GM12878 (cell line): ENCODE data around the gene C1orf87. TPM values are rescaled to one million over a fixed set of nuclear protein-coding genes. Genes with fewer than 3 reads are reported as not detected.

Experiments used
- ATAC-seq: fragments of 200-7000 bp; cut with Tn5 transposase; 3 replicates; pipeline ENCODE4 v1.9.1; 2020; ENCODE audit warnings: mild to moderate bottlenecking, moderate library complexity
- BruUV-seq: library from RNA; stranded (reverse); fragments of 400-500 nt; replicated peaks from 2 replicates; lab custom pipeline; 2021; lab: Mats Ljungman, UMichigan
- CTCF ChIA-PET: fragments of 300-600 bp; sonication (Branson Sonifier 250); formaldehyde crosslinking; extraction: SDS; loops from one replicate; lab custom pipeline; 2021; ENCODE audit warnings: inconsistent platforms; lab: Yijun Ruan, JAX
- POLR2A ChIA-PET: fragments of 350-600 bp; formaldehyde crosslinking; extraction: SDS; loops from one replicate; lab custom pipeline; 2021; ENCODE audit warnings: inconsistent platforms; lab: Charles Lee
- RAD21 ChIA-PET: fragments of 300-600 bp; sonication (Branson Sonifier 250); formaldehyde crosslinking; loops from one replicate; lab custom pipeline; 2023; ENCODE audit warnings: antibody characterized with exemption; ENCODE audit not compliant: unreplicated experiment; lab: Charles Lee
- SMC1A ChIA-PET: fragments of 300-600 bp; sonication (Branson Sonifier 250); formaldehyde crosslinking; loops from one replicate; lab custom pipeline; 2023; ENCODE audit not compliant: unreplicated experiment, uncharacterized antibody; lab: Charles Lee
- DNase-seq: peaks from one replicate; pipeline ENCODE4 v3.0.0-alpha.2; 2011; ENCODE audit warnings: low read depth, low spot score
- FAIRE-seq: peaks from 3 replicates; lab custom pipeline; 2011; peaks lifted over from hg19 to GRCh38; lab: Jason Lieb, UNC
- H2AFZ ChIP-seq: 2 replicates; pipeline ENCODE4 v1.6.0; 2011; ENCODE audit warnings: low read depth, low read length, control low read depth; ENCODE audit not compliant: control insufficient read depth
- H3K27ac ChIP-seq: 2 replicates; pipeline ENCODE4 v1.5.1; 2011; ENCODE audit warnings: control low read depth; ENCODE audit not compliant: control insufficient read depth, insufficient read depth
- H3K27me3 ChIP-seq, 2 experiments: replicated peaks in 1 of 2; 2 replicates each; pipeline versions ENCODE4 v1.6.0 to v1.6.1; 2011; ENCODE audit warnings: low read length in 1 of 2; ENCODE audit not compliant: control insufficient read depth in 2 of 2, insufficient read depth in 2 of 2
- H3K36me3 ChIP-seq, 2 experiments: 2 replicates each; pipeline ENCODE4 v1.5.1; 2011; ENCODE audit warnings: low read length in 1 of 2; ENCODE audit not compliant: control insufficient read depth in 2 of 2, insufficient read depth in 2 of 2
- H3K4me1 ChIP-seq: 2 replicates; pipeline ENCODE4 v1.6.1; 2011; ENCODE audit warnings: mild to moderate bottlenecking, low read length, moderate library complexity, mixed read lengths; ENCODE audit not compliant: control insufficient read depth, insufficient read depth
- H3K4me2 ChIP-seq: 2 replicates; pipeline ENCODE4 v1.6.0; 2011; ENCODE audit warnings: control low read depth; ENCODE audit not compliant: control insufficient read depth, insufficient read depth
- H3K4me3 ChIP-seq: fragments of 200-600 bp; sonication (generic); 2 replicates; pipeline ENCODE4 v1.5.1; 2016
- H3K79me2 ChIP-seq: 2 replicates; pipeline ENCODE4 v1.6.0; 2011; ENCODE audit warnings: low read length; ENCODE audit not compliant: control insufficient read depth, insufficient read depth
- H3K9ac ChIP-seq: 2 replicates; pipeline ENCODE4 v1.8.0; 2011; ENCODE audit warnings: low read length, control low read depth, mixed read lengths; ENCODE audit not compliant: control insufficient read depth, insufficient read depth
- H3K9me3 ChIP-seq: replicated peaks from 3 replicates; pipeline ENCODE4 v1.5.1; 2011; ENCODE audit warnings: mild to moderate bottlenecking, low read length; ENCODE audit not compliant: control insufficient read depth, insufficient read depth
- H4K20me1 ChIP-seq: 2 replicates; pipeline ENCODE4 v1.6.0; 2011; ENCODE audit not compliant: control insufficient read depth, insufficient read depth
- CREB1 ChIP-seq: IDR thresholded peaks from 2 replicates; pipeline ENCODE4 v1.6.1; 2012; ENCODE audit warnings: low read depth, mild to moderate bottlenecking, inconsistent platforms
- CREM ChIP-seq: IDR thresholded peaks from 2 replicates; pipeline ENCODE4 v1.6.1; 2014; ENCODE audit warnings: antibody characterized with exemption, low read depth
- EED ChIP-seq: sonication (generic); IDR thresholded peaks from 2 replicates; pipeline ENCODE4 v1.6.1; 2016; ENCODE audit warnings: antibody characterized with exemption, low read depth
- SREBF2 ChIP-seq: IDR thresholded peaks from 2 replicates; pipeline ENCODE4 v1.6.1; 2012; ENCODE audit warnings: mild to moderate bottlenecking, low read length
- WGBS: methylation state at CpG from one replicate; pipeline ENCODE4 v1.1.6; 2016; ENCODE audit warnings: low lambda C conversion rate; ENCODE audit not compliant: insufficient replicate concordance, insufficient coverage; ENCODE audit errors: missing lambda C conversion rate; 5-methylcytosine and 5-hydroxymethylcytosine counted together
- in situ Hi-C: fragments of 300-500 bp; cut with MboI; formaldehyde crosslinking; loops from 9 replicates; pipeline ENCODE4 v1.14.3; 2018; ENCODE audit warnings: mixed read lengths
- intact Hi-C: fragments of 100-400 bp; cut with micrococcal nuclease; formaldehyde crosslinking; loops from one replicate; pipeline ENCODE4 v1.14.2; 2022; ENCODE audit not compliant: unreplicated experiment
- polyA plus RNA-seq, 11 experiments: library from polyadenylated mRNA; depleted of rRNA in 4 of 11; unstranded in 6 of 11; stranded (reverse) in 5 of 11; fragments of >200 nt; fragmentation: Nextera tagmentation in 4 of 11; fragmentation: Illumina TruSeq in 1 of 11; extraction: Ambion mirVana in 4 of 11; extraction: Trizol in 1 of 11; gene quantifications; 1 replicate in 1 of 11; 2 replicates in 10 of 11; pipeline versions ENCODE4 v1.2.1 to v1.2.3, GENCODE V29; 2011 to 2016; ENCODE audit warnings: inconsistent platforms in 2 of 11, missing spikeins in 2 of 11, low read depth in 1 of 11
- total RNA-seq, 4 experiments: library from RNA; depleted of rRNA in 3 of 4; stranded (reverse); fragments of >200 nt in 3 of 4; fragmentation: Illumina TruSeq in 1 of 4; extraction: Trizol in 1 of 4; gene quantifications; 2 replicates each; pipeline versions ENCODE4 v1.2.1 to v1.2.3, GENCODE V29; 2013 to 2021
- TF ChIP-seq, protein P1 (sequence below): IDR thresholded peaks from 2 replicates; pipeline ENCODE4 v1.6.1; 2011; ENCODE audit warnings: borderline replicate concordance, low read depth, mild to moderate bottlenecking, moderate library complexity, mixed read lengths, low read length; ENCODE audit not compliant: insufficient read depth; ENCODE audit errors: extremely low read length
- TF ChIP-seq, protein P2 (sequence below): fragments of 450-650 bp; conservative IDR thresholded peaks from 2 replicates; pipeline ENCODE4 v1.6.1; 2017; ENCODE audit warnings: mild to moderate bottlenecking, moderate library complexity
- TF ChIP-seq, protein P3 (sequence below): fragments of 450-650 bp; IDR thresholded peaks from 2 replicates; pipeline ENCODE4 v1.6.1; 2017; ENCODE audit warnings: antibody characterized with exemption, mild to moderate bottlenecking, moderate library complexity

The C1orf87 gene
- total and polyA plus RNA-seq, 10 of the 15 experiments (the other 5 are each of a cell fraction or from before 2014, with no cell fraction given) = not detected

DNA sequence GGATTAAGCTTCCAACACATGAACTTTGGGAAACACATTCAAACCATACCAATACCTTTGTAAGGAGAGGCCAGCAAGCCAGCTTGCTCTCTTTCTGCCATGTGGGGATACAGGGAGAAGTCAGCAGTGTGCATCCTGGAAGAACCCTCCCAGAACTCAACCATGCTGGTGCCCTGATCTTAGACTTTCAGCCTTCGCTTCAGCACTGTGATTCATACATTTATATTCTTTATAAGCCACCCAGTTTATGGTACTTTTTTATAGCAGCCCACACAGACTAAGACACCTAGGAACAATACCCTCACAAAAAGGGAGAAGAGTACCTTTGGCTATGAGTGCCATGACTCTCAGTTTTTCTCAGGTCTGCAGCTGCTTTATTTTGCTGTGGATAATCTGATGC, 35.9 kb downstream of the C1orf87 start (continued):
- TF ChIP-seq EED (no peak), SREBF2 (no peak), CREB1 (no peak)
- TF ChIP-seq, protein P1, sequence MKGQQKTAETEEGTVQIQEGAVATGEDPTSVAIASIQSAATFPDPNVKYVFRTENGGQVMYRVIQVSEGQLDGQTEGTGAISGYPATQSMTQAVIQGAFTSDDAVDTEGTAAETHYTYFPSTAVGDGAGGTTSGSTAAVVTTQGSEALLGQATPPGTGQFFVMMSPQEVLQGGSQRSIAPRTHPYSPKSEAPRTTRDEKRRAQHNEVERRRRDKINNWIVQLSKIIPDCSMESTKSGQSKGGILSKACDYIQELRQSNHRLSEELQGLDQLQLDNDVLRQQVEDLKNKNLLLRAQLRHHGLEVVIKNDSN = no peak
- TF ChIP-seq, protein P2, sequence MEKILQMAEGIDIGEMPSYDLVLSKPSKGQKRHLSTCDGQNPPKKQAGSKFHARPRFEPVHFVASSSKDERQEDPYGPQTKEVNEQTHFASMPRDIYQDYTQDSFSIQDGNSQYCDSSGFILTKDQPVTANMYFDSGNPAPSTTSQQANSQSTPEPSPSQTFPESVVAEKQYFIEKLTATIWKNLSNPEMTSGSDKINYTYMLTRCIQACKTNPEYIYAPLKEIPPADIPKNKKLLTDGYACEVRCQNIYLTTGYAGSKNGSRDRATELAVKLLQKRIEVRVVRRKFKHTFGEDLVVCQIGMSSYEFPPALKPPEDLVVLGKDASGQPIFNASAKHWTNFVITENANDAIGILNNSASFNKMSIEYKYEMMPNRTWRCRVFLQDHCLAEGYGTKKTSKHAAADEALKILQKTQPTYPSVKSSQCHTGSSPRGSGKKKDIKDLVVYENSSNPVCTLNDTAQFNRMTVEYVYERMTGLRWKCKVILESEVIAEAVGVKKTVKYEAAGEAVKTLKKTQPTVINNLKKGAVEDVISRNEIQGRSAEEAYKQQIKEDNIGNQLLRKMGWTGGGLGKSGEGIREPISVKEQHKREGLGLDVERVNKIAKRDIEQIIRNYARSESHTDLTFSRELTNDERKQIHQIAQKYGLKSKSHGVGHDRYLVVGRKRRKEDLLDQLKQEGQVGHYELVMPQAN = no peak
- TF ChIP-seq, all 136 proteins: peak for 0

DNA sequence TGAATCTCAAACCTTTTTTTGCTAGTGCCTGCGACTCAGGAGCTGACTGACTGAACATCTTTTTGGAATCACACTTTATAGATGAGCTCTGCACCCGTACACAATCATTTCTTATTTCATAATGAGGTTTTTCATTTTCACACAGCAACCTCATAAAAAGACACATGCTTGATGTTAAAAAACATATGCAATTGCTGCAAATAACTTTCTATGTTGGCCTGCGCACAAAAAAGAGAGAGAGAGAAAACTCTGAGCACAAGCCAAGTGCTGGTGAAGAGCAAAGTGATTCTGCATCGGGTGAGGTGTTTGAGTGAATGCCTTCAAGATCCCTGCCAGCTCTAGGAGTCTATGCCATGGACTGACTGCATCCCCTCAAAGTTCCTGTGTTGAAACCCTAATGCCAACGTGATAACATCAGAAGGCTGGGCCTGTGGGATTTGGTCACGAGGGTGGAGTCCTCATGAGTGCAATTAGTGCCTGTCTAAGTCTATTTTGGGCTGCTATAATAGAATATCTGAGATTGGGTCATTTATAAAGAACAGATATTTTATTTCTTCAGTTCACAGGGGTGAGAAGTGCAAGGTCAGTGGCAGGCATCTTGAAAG, 36.6 kb downstream of the C1orf87 start:
- no TSS peak for BruUV-seq
- Histone ChIP-seq H3K27ac (no peak overlapping the region), H3K4me1 (no peaks in the 10 kb centered on the region), H3K9me3 (no peaks in the 10 kb centered on the region), H3K79me2 (no peaks in the 10 kb centered on the region), H3K27me3 (no peaks in the 10 kb centered on the region; a peak in 1 of 4 replicates), H2AFZ (no peak overlapping the region), H3K36me3 (no peaks in the 10 kb centered on the region), H3K9ac (no peak overlapping the region), H3K4me2 (no peak overlapping the region), H4K20me1 (no peaks in the 10 kb centered on the region), H3K4me3 (no peak overlapping the region)
- in situ Hi-C loops (no loop called here), intact Hi-C loops (no loop called here)
- ChIA-PET CTCF (no interaction called here), POLR2A (no interaction called here), RAD21 (no interaction called here), SMC1A (no interaction called here)
- DNase-seq (no peak), FAIRE-seq (no peak), ATAC-seq (no peak)
- 31% methylated on average over 6 of the region's 6 CpGs for WGBS
- no peak for TF ChIP-seq CREM
- TF ChIP-seq, protein P3, sequence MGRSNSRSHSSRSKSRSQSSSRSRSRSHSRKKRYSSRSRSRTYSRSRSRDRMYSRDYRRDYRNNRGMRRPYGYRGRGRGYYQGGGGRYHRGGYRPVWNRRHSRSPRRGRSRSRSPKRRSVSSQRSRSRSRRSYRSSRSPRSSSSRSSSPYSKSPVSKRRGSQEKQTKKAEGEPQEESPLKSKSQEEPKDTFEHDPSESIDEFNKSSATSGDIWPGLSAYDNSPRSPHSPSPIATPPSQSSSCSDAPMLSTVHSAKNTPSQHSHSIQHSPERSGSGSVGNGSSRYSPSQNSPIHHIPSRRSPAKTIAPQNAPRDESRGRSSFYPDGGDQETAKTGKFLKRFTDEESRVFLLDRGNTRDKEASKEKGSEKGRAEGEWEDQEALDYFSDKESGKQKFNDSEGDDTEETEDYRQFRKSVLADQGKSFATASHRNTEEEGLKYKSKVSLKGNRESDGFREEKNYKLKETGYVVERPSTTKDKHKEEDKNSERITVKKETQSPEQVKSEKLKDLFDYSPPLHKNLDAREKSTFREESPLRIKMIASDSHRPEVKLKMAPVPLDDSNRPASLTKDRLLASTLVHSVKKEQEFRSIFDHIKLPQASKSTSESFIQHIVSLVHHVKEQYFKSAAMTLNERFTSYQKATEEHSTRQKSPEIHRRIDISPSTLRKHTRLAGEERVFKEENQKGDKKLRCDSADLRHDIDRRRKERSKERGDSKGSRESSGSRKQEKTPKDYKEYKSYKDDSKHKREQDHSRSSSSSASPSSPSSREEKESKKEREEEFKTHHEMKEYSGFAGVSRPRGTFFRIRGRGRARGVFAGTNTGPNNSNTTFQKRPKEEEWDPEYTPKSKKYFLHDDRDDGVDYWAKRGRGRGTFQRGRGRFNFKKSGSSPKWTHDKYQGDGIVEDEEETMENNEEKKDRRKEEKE = no peak
